Peyer's patch (tissue), 4 donors: ENCODE results near the gene ZNF219. TPM values are rescaled to one million over a fixed set of nuclear protein-coding genes. Genes with fewer than 3 reads are reported as not detected.
A peak's percentile ranks its signal among the peaks of the same experiment; 100 is the strongest.

Experiments used
- DNase-seq, 3 donors: peaks; one replicate each; pipeline ENCODE4 v3.0.0-alpha.2; 2017 to 2019
- H3K27ac ChIP-seq, 4 donors: fragments of 200-600 bp; sonication (generic); one replicate each; pipeline ENCODE4 v1.5.1; 2016 to 2019
- H3K27me3 ChIP-seq, 2 donors: fragments of 200-600 bp; sonication (generic); one replicate each; pipeline ENCODE4 v1.5.1; 2019
- H3K36me3 ChIP-seq, 3 donors: fragments of 200-600 bp; sonication (generic); one replicate each; pipeline ENCODE4 v1.5.1; 2016 to 2019
- H3K4me1 ChIP-seq, 4 donors: fragments of 200-600 bp; sonication (generic); one replicate each; pipeline ENCODE4 v1.5.1; 2016 to 2019
- H3K4me3 ChIP-seq, 4 donors: fragments of 200-600 bp; sonication (generic); 1 replicate in 3 of 4; 2 replicates in 1 of 4; pipeline ENCODE4 v1.5.1; 2016 to 2019; ENCODE audit warnings: mild to moderate bottlenecking in 1 of 4
- H3K9me3 ChIP-seq, 4 donors: fragments of 200-600 bp; sonication (generic); one replicate each; pipeline ENCODE4 v1.5.1; 2016 to 2019; ENCODE audit warnings: mild to moderate bottlenecking in 1 of 4
- POLR2A ChIP-seq, 2 donors: fragments of 450-650 bp; IDR thresholded peaks; one replicate each; pipeline ENCODE4 v1.5.1; 2017; ENCODE audit warnings: antibody characterized with exemption in 2 of 2, mild to moderate bottlenecking in 2 of 2, moderate library complexity in 2 of 2
- total RNA-seq, 4 donors: library from RNA; depleted of rRNA; stranded (reverse); fragments of >200 nt; gene quantifications; one replicate each; pipeline ENCODE4 v1.1.0, GENCODE V29; 2016
- TF ChIP-seq, protein P1 (sequence below), 6 experiments: fragments of 450-650 bp in 4 of 6; fragments of 200-600 bp in 2 of 6; sonication (generic) in 1 of 6; IDR thresholded peaks; one replicate each; pipeline ENCODE4 v1.5.1; 2017 to 2019; ENCODE audit warnings: antibody characterized with exemption in 6 of 6, mild to moderate bottlenecking in 3 of 6, moderate library complexity in 1 of 6

Gene ZNF219
- total RNA-seq, 4 donors from 2014 or later: 41.3 to 68.8 (median 63.2) TPM

DNA sequence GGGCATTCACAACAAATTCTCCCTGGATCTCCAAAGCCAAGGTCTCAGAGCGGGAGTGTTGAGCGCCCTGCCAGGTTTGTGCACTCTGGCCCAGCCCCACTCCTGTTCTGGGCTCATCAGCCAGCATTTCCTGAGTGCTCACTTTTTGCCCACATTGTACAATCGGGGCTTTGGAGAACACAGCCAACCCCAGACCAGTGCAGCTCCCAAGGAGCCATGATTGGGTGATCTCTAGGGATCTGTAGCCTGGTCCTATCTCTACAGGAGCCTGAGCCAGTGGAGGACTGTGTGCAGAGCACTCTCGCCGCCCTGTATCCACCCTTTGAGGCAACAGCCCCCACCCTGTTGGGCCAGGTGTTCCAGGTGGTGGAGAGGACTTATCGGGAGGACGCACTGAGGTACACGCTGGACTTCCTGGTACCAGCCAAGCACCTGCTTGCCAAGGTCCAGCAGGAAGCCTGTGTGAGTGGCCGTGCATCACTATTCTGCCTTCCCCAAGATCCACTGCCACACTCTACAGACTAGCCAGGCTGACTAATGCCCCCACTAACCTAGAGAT is 25.6 kb downstream of the ZNF219 start:
- peaks cover 0 to 36% (median 26%) of the 10 kb centered on the region in 4 donors for H3K4me1 ChIP-seq
- no peaks in the 10 kb centered on the region for H3K27me3 ChIP-seq
- H3K4me3 ChIP-seq: no peak overlapping the region
- no peaks in the 10 kb centered on the region for H3K9me3 ChIP-seq
- peak overlapping the region in 2 of 4 donors; percentile 87 to 90 for H3K27ac ChIP-seq
- H3K36me3 ChIP-seq: peaks cover 0 to 26% (median 0%) of the 10 kb centered on the region in 3 donors
- peak in 2 of 3 donors; percentile 62 to 72 for DNase-seq
- TF ChIP-seq POLR2A (IDR thresholded peaks at IDR 0.05): no peak
- TF ChIP-seq, protein P1, sequence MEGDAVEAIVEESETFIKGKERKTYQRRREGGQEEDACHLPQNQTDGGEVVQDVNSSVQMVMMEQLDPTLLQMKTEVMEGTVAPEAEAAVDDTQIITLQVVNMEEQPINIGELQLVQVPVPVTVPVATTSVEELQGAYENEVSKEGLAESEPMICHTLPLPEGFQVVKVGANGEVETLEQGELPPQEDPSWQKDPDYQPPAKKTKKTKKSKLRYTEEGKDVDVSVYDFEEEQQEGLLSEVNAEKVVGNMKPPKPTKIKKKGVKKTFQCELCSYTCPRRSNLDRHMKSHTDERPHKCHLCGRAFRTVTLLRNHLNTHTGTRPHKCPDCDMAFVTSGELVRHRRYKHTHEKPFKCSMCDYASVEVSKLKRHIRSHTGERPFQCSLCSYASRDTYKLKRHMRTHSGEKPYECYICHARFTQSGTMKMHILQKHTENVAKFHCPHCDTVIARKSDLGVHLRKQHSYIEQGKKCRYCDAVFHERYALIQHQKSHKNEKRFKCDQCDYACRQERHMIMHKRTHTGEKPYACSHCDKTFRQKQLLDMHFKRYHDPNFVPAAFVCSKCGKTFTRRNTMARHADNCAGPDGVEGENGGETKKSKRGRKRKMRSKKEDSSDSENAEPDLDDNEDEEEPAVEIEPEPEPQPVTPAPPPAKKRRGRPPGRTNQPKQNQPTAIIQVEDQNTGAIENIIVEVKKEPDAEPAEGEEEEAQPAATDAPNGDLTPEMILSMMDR (IDR thresholded peaks at IDR 0.05): no peak

DNA sequence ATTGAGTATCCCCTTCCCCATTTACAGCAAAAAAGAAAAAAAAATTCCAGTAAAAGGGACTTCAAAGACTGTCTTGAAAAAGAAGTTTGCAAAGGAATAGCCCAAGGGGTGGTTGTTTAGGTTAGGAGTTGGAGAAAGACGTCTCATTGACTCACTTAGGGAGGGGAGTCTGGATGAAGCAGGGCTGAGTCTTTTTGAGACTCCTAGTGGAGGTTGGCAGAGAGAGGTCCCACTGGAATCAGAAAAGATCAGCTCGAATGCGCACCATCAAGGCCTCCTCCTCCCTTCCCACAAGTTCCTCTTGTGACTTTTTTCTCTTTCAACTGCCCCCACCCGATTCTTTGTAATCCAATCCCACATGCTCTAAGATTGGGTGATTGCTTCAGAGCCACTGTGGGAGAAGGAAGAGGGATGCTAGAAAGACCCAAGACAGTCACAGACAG is 26.4 kb downstream of the ZNF219 start:
- TF ChIP-seq, protein P1 (IDR thresholded peaks at IDR 0.05): no peak
- no peak for TF ChIP-seq POLR2A (IDR thresholded peaks at IDR 0.05)
- Histone ChIP-seq H3K4me3 (peak overlapping the region in 3 of 4 donors; percentile 82 to 90 (median 83)), H3K9me3 (no peaks in the 10 kb centered on the region)

DNA sequence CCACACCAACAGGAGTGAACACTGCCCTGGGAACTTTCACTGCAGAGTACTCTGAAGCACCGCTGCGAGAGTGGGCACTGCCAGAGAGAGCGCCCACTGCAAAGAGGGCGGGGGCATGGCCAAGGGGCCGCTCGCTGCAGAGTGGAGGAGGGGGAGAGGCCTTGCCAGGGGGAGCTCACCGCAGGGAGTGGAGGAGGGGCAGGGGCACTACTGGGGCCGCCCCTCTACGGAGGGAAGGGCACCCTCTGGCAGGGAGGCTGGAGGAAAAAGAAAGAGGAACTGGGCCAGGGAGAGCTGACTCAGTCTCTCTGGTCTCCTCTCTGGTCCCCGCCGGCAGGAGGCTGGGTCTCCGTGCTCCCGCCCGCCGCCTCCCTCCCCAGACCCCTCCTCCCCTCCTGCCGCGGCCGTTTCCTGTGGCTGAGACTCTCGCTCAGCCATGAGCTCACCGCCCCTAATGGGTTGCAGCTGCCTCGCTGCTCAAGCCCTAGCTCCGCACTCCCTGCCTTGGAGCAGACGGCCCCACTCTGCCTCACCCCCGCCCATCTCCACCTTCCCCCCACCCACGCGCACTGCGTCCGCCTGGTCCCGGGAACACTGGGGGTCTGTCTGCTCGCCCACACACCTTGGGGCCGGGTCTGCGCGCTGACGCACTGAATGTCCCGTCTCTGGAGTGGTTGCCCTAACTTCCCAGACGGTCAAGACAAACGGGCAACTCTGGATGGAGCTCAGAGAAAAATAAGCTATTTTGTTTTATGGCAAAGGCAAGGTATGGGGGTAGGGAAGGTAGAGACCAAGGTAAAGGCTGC is 27.0 kb downstream of the ZNF219 start:
- Histone ChIP-seq H3K4me3 (peak overlapping the region; percentile 66 to 90 (median 82)), H3K9me3 (no peaks in the 10 kb centered on the region), H3K27me3 (no peaks in the 10 kb centered on the region), H3K27ac (peak overlapping the region; percentile 79 to 90 (median 84)), H3K4me1 (peaks cover 0 to 36% (median 26%) of the 10 kb centered on the region in 4 donors), H3K36me3 (peaks cover 0 to 20% (median 0%) of the 10 kb centered on the region in 3 donors)
- no peak for TF ChIP-seq POLR2A (IDR thresholded peaks at IDR 0.05)
- TF ChIP-seq, protein P1 (IDR thresholded peaks at IDR 0.05): peak in 1 of 6 experiments; percentile 9
- peak; percentile 74 to 89 (median 81) for DNase-seq

More for the DNA sequence above, 26.4 kb downstream of the ZNF219 start:
- peaks cover 0 to 36% (median 26%) of the 10 kb centered on the region in 4 donors for H3K4me1 ChIP-seq
- H3K27ac ChIP-seq: peak overlapping the region; percentile 79 to 90 (median 84)
- no peak for DNase-seq
- H3K36me3 ChIP-seq: peaks cover 0 to 25% (median 0%) of the 10 kb centered on the region in 3 donors
- H3K27me3 ChIP-seq: no peaks in the 10 kb centered on the region

DNA sequence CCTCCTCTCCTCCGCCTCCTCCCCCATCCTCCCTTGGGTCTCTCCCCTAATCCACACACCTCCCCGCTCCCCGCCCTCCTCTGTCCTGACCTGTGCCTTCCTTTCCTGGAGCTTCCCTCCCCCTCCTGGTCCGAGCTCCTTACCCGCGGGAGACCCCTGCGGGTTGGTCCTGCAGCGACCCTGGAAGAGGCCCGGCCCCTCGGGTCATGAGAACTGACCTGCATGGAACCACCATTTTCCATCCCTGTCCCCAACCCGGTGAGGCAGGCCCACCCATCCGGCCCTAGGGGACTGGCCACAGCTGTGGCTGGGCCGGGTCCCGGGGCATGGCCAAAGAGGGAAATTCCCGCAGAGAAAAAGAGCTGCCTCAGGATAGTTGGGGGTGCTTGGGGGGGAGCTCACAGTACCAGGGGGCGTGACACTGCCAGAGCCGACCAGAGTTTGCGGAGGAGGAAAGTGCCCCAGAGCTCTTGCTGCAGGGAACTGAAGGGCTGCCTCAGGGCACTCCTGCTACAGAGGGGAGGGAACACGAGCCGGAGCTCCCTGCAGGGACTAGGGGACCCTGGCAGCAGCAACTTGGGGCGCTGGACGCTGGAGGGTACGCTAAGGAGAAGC is 27.7 kb downstream of the ZNF219 start:
- H3K4me1 ChIP-seq: peaks cover 0 to 36% (median 26%) of the 10 kb centered on the region in 4 donors
- peak overlapping the region; percentile 66 to 90 (median 82) for H3K4me3 ChIP-seq
- DNase-seq: peak; percentile 39 to 68 (median 58)
- peaks cover 0 to 16% (median 0%) of the 10 kb centered on the region in 3 donors for H3K36me3 ChIP-seq
- TF ChIP-seq POLR2A (IDR thresholded peaks at IDR 0.05): no peak
- TF ChIP-seq, protein P1 (IDR thresholded peaks at IDR 0.05): no peak
- no peaks in the 10 kb centered on the region for H3K27me3 ChIP-seq
- peak overlapping the region; percentile 79 to 90 (median 84) for H3K27ac ChIP-seq
- H3K9me3 ChIP-seq: no peaks in the 10 kb centered on the region

DNA sequence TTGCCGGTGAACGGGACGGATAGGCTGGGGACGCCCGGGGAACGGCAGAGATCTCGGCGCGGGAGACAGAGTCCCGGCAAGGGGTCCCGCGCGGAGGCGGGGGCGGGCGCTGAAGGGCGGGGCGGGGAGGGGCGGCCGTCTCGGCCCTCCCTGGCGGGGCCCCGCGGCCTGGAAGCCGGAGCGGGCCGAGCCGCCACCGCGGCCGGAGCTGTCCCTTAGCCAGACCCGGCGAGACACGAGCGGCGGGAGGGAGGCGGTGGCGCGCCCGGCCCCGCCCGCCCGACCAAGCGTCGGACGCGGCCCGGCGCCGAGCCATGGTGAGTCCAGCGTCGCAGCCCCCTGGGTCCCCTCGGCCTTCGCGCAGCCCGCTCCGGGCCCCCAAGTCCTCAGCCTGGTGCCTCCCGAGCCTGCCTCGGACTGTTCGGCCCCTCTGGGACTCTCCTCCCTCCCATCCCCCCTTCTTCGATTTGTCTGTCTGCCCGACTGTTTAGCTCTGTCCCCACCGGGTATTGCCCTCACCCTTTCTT is 28.3 kb downstream of the ZNF219 start, which contains the start of gene ARHGEF40:
Gene ARHGEF40 (plus strand): TSS at position 222 of the 527 bp plus-strand sequence. CDS start 93 bp downstream, at position 315.
- Histone ChIP-seq H3K4me1 (peaks cover 0 to 36% (median 26%) of the 10 kb centered on the region in 4 donors), H3K9me3 (no peaks in the 10 kb centered on the region), H3K36me3 (peaks cover 0 to 13% (median 0%) of the 10 kb centered on the region in 3 donors), H3K27ac (peak within 1 kb of the TSS; percentile 79 to 90 (median 84)), H3K27me3 (no peaks in the 10 kb centered on the region), H3K4me3 (peak within 1 kb of the TSS; percentile 66 to 90 (median 82))
- DNase-seq: peak; percentile 34 to 77 (median 69)
- TF ChIP-seq, protein P1 (IDR thresholded peaks at IDR 0.05): no peak
- no peak for TF ChIP-seq POLR2A (IDR thresholded peaks at IDR 0.05)
